Measurements from ENCODE around the gene DTX3.

The DTX3 gene

DNA sequence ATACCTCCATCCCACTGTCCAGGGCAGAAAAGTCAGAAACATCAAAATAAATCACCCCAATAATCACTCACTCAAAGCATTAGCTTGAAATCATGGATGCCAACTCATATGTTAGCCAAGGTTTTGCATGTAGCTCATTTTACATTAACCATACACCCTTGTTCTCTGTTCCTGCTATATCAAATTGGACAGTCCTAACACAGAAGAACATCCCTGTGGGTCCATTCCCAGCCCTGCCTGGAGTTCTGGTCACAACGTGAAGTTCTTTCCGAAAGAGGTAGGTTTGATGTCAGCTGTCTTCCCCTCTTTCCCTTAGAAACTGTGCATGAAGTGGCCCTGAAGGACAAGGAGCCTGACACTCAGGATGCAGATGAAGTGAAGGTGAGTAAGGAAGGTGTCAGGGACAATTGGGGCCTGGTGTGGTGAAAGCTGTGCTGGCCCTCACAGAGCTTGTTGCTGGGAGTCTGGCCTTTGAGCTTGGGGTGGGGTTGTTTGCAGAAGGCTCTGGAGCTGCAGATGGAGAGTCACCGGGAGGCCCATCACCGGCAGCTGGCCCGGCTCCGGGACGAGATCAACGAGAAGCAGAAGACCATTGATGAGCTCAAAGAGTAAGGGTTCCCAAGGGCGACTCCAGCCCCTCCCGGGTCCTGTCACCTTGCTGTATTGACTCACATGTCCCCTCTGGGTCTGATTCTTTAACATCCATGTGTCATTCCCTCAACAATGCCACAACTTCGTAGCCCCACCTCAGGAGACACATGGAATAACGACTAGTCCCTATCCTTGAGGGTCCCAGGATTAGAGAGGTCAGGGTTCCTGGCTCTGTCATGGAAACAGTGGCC lies 28.6 kb upstream of the DTX3 start:
- H3K4me3 ChIP-seq (ENCODE audit: low read depth, low read length), result no peak overlapping the region
- ChIA-PET CTCF (interaction anchor here (0.6 to 16.4 kb wide), 14 partner anchors 7 to 151 kb away, joined by 3 to 214 read pairs (median 3); partner anchors contain the start of genes B4GALNT1, OS9 and PIP4K2C), POLR2A (no interaction called here)
- DNase-seq (ENCODE audit: low read depth, low spot score), result no peak
- TF ChIP-seq, protein P1, sequence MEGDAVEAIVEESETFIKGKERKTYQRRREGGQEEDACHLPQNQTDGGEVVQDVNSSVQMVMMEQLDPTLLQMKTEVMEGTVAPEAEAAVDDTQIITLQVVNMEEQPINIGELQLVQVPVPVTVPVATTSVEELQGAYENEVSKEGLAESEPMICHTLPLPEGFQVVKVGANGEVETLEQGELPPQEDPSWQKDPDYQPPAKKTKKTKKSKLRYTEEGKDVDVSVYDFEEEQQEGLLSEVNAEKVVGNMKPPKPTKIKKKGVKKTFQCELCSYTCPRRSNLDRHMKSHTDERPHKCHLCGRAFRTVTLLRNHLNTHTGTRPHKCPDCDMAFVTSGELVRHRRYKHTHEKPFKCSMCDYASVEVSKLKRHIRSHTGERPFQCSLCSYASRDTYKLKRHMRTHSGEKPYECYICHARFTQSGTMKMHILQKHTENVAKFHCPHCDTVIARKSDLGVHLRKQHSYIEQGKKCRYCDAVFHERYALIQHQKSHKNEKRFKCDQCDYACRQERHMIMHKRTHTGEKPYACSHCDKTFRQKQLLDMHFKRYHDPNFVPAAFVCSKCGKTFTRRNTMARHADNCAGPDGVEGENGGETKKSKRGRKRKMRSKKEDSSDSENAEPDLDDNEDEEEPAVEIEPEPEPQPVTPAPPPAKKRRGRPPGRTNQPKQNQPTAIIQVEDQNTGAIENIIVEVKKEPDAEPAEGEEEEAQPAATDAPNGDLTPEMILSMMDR (IDR thresholded peaks at IDR 0.05; ENCODE audit: insufficient read depth, low read length, missing control alignments), result no peak

- CTCF ChIA-PET, result interaction anchor here (1.1 to 16.4 kb wide), 5 partner anchors 6 to 56 kb away, joined by 3 to 214 read pairs (median 12); partner anchors contain the start of genes B4GALNT1 and PIP4K2C
- TF ChIP-seq, protein P1 (IDR thresholded peaks at IDR 0.05; ENCODE audit: insufficient read depth, low read length, missing control alignments), result no peak
- H3K4me3 ChIP-seq (ENCODE audit: low read depth, low read length), result no peak overlapping the region
- DNase-seq (ENCODE audit: low read depth, low spot score), result no peak
- POLR2A ChIA-PET, result no interaction called here
Observed at GRCh38 chr12:57576613-57577160, 27.9 kb upstream of the DTX3 start.

DNA sequence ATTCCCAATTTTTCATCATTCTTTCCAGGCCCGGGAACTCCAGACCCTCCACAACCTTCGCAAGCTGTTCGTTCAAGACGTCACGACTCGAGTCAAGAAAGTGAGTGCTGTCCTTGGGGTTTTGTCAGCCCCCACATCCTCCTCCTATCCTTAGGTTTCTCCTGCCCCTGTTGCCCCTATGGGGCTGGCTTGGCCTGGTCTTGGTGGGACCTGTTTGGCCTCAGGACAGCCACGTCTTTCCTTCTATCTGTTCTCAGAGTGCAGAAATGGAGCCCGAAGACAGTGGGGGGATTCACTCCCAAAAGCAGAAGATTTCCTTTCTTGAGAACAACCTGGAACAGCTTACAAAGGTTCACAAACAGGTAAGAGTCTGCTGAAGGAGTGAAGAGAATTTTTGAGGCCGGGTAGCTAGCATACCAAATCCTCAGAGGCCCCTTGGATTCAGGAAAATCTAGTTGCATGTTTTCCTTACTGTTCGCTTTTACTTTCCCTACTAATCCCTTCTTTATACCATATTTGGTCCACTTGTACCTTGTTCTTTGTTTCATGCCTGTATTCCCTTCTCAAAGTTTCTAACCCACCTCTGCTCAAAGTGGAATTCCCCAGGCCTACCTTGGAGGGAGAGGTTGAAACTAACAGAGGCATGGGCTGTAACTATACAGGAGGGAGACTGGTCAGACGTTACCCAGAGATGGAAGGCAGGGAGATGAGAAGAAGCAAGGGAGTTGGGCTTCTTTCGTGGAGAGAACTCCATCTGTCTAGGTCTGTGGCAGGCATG lies 26.5 kb upstream of the DTX3 start:
- TF ChIP-seq, protein P1 (IDR thresholded peaks at IDR 0.05; ENCODE audit: insufficient read depth, low read length, missing control alignments), result no peak
- CTCF ChIA-PET, result interaction anchor here (1.0 to 12.4 kb wide), 3 partner anchors 17 to 55 kb away, joined by 4 to 212 read pairs (median 186); partner anchors contain the start of genes B4GALNT1 and PIP4K2C

DNA sequence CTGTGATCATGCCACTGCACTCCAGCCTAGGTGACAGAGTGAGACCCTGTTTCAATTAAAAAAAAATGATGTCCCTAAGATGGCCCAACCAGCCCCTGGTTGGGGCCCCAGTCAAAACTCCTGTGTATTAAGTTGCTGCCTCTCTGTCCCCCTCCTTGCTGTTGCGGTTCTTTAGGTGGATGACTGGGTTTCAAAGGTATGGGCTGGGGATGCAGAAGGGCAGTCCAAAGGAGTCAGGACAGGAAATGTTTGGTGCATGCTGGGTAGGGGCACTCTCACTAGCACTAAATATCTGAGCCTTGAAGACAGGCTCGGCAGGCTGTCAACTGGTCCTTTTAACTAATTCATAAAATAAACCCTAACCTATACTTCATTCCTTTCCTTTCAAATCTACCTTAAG lies 25.6 kb upstream of the DTX3 start:
- POLR2A ChIA-PET, result no interaction called here
- DNase-seq (ENCODE audit: low read depth, low spot score), result no peak
- CTCF ChIA-PET, result interaction anchor here (8.3 to 12.4 kb wide), 3 partner anchors 16 to 53 kb away, joined by 159 to 212 read pairs (median 186); partner anchors contain the start of genes B4GALNT1 and PIP4K2C
- TF ChIP-seq, protein P1 (IDR thresholded peaks at IDR 0.05; ENCODE audit: insufficient read depth, low read length, missing control alignments), result no peak
- no peak overlapping the region for H3K4me3 ChIP-seq (ENCODE audit: low read depth, low read length)

More for the DNA sequence above, 26.5 kb upstream of the DTX3 start:
- H3K4me3 ChIP-seq (ENCODE audit: low read depth, low read length), result no peak overlapping the region
- no peak for DNase-seq (ENCODE audit: low read depth, low spot score)
- POLR2A ChIA-PET, result no interaction called here

DNA sequence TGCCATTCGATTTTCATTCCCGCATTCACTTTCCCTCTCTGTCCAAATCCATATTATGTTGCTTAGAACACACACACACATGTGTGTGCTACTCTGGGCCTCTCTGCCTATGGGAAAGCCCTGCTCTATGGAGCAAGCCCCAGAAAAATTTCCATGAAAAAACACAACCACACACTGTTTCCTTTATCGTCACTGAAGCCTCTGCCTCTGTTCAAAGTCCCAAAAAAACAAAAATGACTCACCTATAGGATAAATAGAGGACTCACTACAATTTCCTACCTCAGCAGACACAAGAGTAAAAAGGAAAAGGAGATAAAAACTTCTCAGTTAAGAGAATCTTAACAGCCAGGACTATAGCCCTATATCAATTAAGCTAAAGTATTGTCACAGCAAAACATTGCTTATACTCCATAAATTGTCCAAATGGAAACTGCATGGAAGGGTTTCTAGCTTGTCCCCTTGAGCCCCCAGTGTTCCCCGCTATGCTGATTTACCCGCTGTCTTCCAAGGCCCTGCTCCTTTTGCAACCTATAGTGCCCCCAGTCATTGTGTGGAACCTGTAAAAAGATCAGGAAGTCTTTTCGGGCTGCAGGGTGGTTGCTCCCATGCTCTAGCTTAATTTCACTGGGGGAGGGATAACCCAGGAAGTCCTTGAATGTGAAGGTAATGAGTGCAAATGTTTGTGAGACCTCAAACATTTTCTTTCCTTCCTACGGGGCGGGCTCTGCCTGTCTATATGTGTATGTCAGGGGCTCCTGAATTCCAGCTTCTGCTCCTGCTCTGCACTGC lies 24.8 kb upstream of the DTX3 start:
- no peak for DNase-seq (ENCODE audit: low read depth, low spot score)
- TF ChIP-seq, protein P1 (IDR thresholded peaks at IDR 0.05; ENCODE audit: insufficient read depth, low read length, missing control alignments), result no peak
- POLR2A ChIA-PET, result no interaction called here
- H3K4me3 ChIP-seq (ENCODE audit: low read depth, low read length), result no peak overlapping the region
- CTCF ChIA-PET, result interaction anchor here (0.8 to 12.4 kb wide), 9 partner anchors 11 to 325 kb away, joined by 3 to 214 read pairs (median 113); partner anchors contain the start of genes ARHGEF25, B4GALNT1 and PIP4K2C

Data from AG04449 (cell line).